DOHH2 (cell line): Measurements from ENCODE around the gene CELF3.

Experiments used
- H3F3A ChIP-seq: fragments of 200-600 bp; sonication (generic), shearing (Covaris generic); 2 replicates; pipeline ENCODE4 v1.6.0; 2016; ENCODE audit warnings: antibody characterized with exemption, mild to moderate bottlenecking; ENCODE audit not compliant: control insufficient read depth, insufficient read depth
- H3K27ac ChIP-seq: fragments of 200-600 bp; sonication (generic); 2 replicates; pipeline ENCODE4 v1.5.1; 2014; ENCODE audit warnings: low read depth, mild to moderate bottlenecking, low read length, moderate library complexity
- H3K27me3 ChIP-seq: fragments of 200-600 bp; sonication (generic); 2 replicates; pipeline ENCODE4 v1.6.1; 2014; ENCODE audit warnings: mild to moderate bottlenecking, low read length, mixed read lengths; ENCODE audit not compliant: control insufficient read depth
- H3K36me3 ChIP-seq: fragments of 200-600 bp; sonication (generic); 2 replicates; pipeline ENCODE4 v1.6.1; 2014; ENCODE audit warnings: mild to moderate bottlenecking, low read length, moderate library complexity, mixed read lengths; ENCODE audit not compliant: control insufficient read depth
- H3K4me1 ChIP-seq: fragments of 200-600 bp; sonication (generic); 2 replicates; pipeline ENCODE4 v1.6.1; 2014; ENCODE audit warnings: mild to moderate bottlenecking, low read length, mixed read lengths; ENCODE audit not compliant: control insufficient read depth
- H3K4me2 ChIP-seq: fragments of 200-600 bp; sonication (generic); 2 replicates; pipeline ENCODE4 v1.6.0; 2014; ENCODE audit warnings: mild to moderate bottlenecking, low read length, moderate library complexity
- H3K4me3 ChIP-seq: fragments of 200-600 bp; sonication (generic); 2 replicates; pipeline ENCODE4 v1.5.1; 2014; ENCODE audit warnings: mild to moderate bottlenecking, low read length, mixed read lengths
- H3K79me2 ChIP-seq: fragments of 200-600 bp; sonication (generic); 2 replicates; pipeline ENCODE4 v1.6.1; 2014; ENCODE audit warnings: mild to moderate bottlenecking, low read length, mixed read lengths; ENCODE audit not compliant: control insufficient read depth
- H3K9me2 ChIP-seq: fragments of 200-600 bp; sonication (generic); replicated peaks from 2 replicates; pipeline ENCODE4 v1.6.1; 2014; ENCODE audit warnings: mild to moderate bottlenecking, low read length, mixed read lengths; ENCODE audit not compliant: control insufficient read depth
- H3K9me3 ChIP-seq: fragments of 200-600 bp; sonication (generic); 2 replicates; pipeline ENCODE4 v1.6.1; 2014; ENCODE audit warnings: antibody characterized with exemption, low read length, mixed read lengths; ENCODE audit not compliant: control insufficient read depth, insufficient read depth
- H4K20me1 ChIP-seq: fragments of 200-600 bp; sonication (generic); 2 replicates; pipeline ENCODE4 v1.6.0; 2014; ENCODE audit warnings: low read depth, mild to moderate bottlenecking, antibody characterized with exemption, low read length, moderate library complexity; ENCODE audit not compliant: control insufficient read depth, insufficient read depth
- CTCF ChIP-seq: fragments of 200-600 bp; sonication (generic); IDR thresholded peaks from one replicate; pipeline ENCODE4 v1.5.1; 2014; ENCODE audit warnings: antibody characterized with exemption, mild to moderate bottlenecking, low read depth, low read length; ENCODE audit not compliant: poor library complexity, severe bottlenecking
- EZH2phosphoT487 ChIP-seq: fragments of 200-600 bp; sonication (generic); IDR thresholded peaks from 2 replicates; pipeline ENCODE4 v1.6.1; 2017; ENCODE audit warnings: borderline replicate concordance, mild to moderate bottlenecking, antibody characterized with exemption, low read length, moderate library complexity, mixed read lengths

Gene CELF3

GRCh38 chr1:151713044-151713443 lies 3.6 kb downstream of the CELF3 start:
- TF ChIP-seq EZH2phosphoT487 (no peak), CTCF (no peak)
- Histone ChIP-seq H3K79me2 (no peaks in the 10 kb centered on the region), H3K27ac (no peak overlapping the region), H3K9me2 (no peaks in the 10 kb centered on the region), H3K4me1 (peaks cover 2% of the 10 kb centered on the region; the same call in 1 of the 2 replicates), H3K4me2 (no peak overlapping the region), H4K20me1 (no peaks in the 10 kb centered on the region), H3F3A (no peaks in the 10 kb centered on the region), H3K4me3 (no peak overlapping the region), H3K27me3 (peaks cover 25% of the 10 kb centered on the region), H3K36me3 (no peaks in the 10 kb centered on the region), H3K9me3 (no peaks in the 10 kb centered on the region)

DNA sequence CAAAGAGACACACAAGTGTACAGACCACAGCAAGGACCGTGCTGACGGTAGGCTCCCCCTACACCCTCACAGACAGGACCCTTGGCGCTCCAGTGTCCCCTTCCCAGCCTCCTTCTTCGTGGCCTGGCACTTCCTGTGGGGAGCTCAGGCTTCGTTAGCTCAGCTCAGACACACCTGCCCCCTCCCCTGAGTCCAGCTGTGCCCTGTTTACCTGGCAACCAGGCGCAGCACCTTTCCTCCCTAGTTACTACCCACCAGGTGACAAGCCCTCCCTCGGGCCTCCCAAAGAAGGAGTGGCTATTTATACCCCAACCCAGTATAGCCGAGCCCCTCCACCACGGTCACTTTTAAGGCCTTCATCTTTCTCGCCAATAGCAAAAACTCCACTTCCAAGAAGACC lies 4.7 kb downstream of the CELF3 start:
- Histone ChIP-seq H3K9me3 (no peaks in the 10 kb centered on the region), H3K9me2 (no peaks in the 10 kb centered on the region), H3K79me2 (no peaks in the 10 kb centered on the region), H3F3A (no peaks in the 10 kb centered on the region), H3K4me3 (no peak overlapping the region), H3K27me3 (peaks cover 14% of the 10 kb centered on the region), H4K20me1 (no peaks in the 10 kb centered on the region), H3K4me1 (peaks cover 2% of the 10 kb centered on the region; the same call in 1 of the 2 replicates), H3K36me3 (no peaks in the 10 kb centered on the region), H3K27ac (no peak overlapping the region), H3K4me2 (no peak overlapping the region)
- TF ChIP-seq CTCF (no peak), EZH2phosphoT487 (no peak)

DNA sequence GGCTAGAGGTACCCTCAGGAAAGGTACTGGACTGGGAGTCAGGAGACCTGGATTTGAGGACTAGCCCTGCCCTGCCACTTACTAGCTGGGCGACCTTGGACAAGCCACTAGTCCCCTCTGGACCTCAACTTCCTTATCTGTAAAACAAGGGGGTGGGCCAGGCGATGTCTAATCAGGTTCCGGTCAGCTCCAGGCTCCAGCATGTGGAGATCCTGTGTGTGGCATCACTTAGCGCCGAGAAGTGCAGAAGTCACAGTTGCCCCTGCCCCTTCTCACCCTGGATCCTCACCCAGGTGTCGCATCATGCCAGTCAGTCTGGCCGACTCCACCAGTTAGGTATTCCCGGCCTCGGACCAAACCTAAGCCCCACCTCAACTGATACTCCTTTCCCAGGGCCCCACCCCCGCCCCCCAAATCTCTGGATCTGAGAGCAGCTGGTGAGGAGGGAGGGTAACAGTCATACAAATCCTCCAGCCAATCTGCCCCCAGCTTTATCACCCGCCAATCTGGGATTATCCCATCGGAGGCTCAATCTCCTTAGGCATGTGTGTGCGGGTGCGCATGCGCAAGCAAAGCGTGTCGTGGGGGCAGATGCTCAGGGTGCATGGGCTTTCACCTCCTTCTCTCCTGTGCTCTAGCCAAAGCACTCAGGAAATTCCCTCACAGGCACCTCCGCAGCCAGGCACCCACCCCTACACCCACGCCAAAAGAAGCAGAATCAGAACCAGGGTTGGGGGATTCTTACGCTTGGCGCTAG lies 5.4 kb downstream of the CELF3 start:
- H3K4me3 ChIP-seq, result no peak overlapping the region
- no peaks in the 10 kb centered on the region for H3K36me3 ChIP-seq
- no peaks in the 10 kb centered on the region for H3F3A ChIP-seq
- H4K20me1 ChIP-seq, result no peaks in the 10 kb centered on the region
- peaks cover 10% of the 10 kb centered on the region; the same call in 1 of the 2 replicates for H3K27me3 ChIP-seq
- no peak overlapping the region for H3K4me2 ChIP-seq
- H3K9me3 ChIP-seq, result no peaks in the 10 kb centered on the region
- no peaks in the 10 kb centered on the region for H3K9me2 ChIP-seq
- no peak for TF ChIP-seq CTCF
- TF ChIP-seq EZH2phosphoT487, result no peak
- H3K27ac ChIP-seq, result no peak overlapping the region
- H3K4me1 ChIP-seq, result no peaks in the 10 kb centered on the region
- no peaks in the 10 kb centered on the region for H3K79me2 ChIP-seq
